NCI-H1417 treated with DMSO at 0.1 percent for 48 hours (cell line): ENCODE measurements around the gene GPBP1.
"Not testable (repeated sequence)": the region's sequence is repeated elsewhere in the genome, so short reads cannot be mapped to it uniquely, and the experiment has no call there.

Source experiments
- DNase-seq: peaks from one replicate; lab custom pipeline; 2025; lab: John Stamatoyannopoulos, UW

Gene GPBP1

GRCh38 chr5:57177479-57178156 lies 3.8 kb downstream of the GPBP1 start:
- DNase-seq = no peak

- not testable (repeated sequence) for DNase-seq
These were observed 4.4 kb downstream of the GPBP1 start for GRCh38 chr5:57178238-57178637.

- no peak for DNase-seq
These were observed 5.7 kb downstream of the GPBP1 start for GRCh38 chr5:57179262-57180200.

GRCh38 chr5:57181154-57181553 lies 7.3 kb downstream of the GPBP1 start:
- no peak for DNase-seq

GRCh38 chr5:57184322-57184721 lies 10.5 kb downstream of the GPBP1 start:
- DNase-seq = no peak

GRCh38 chr5:57185313-57185712 lies 11.5 kb downstream of the GPBP1 start:
- DNase-seq = no peak

GRCh38 chr5:57186194-57186593 lies 12.3 kb downstream of the GPBP1 start:
- no peak for DNase-seq

- DNase-seq = not testable (repeated sequence)
These were observed 14.1 kb downstream of the GPBP1 start for GRCh38 chr5:57187977-57188376.

GRCh38 chr5:57189515-57189914 lies 15.7 kb downstream of the GPBP1 start:
- no peak for DNase-seq

GRCh38 chr5:57190593-57190992 lies 16.7 kb downstream of the GPBP1 start:
- no peak for DNase-seq

GRCh38 chr5:57191163-57191562 lies 17.3 kb downstream of the GPBP1 start:
- no peak for DNase-seq

GRCh38 chr5:57191986-57192385 lies 18.1 kb downstream of the GPBP1 start:
- no peak for DNase-seq

GRCh38 chr5:57192832-57193231 lies 19.0 kb downstream of the GPBP1 start:
- not testable (repeated sequence) for DNase-seq

GRCh38 chr5:57193757-57194413 lies 20.0 kb downstream of the GPBP1 start:
- DNase-seq = no peak

- no peak for DNase-seq
These were observed 20.8 kb downstream of the GPBP1 start for GRCh38 chr5:57194653-57195052.

- no peak for DNase-seq
These were observed 21.2 kb downstream of the GPBP1 start for GRCh38 chr5:57195060-57195459.

- DNase-seq = no peak
These were observed 26.0 kb downstream of the GPBP1 start for GRCh38 chr5:57199866-57200265.

GRCh38 chr5:57202811-57203210 lies 29.0 kb downstream of the GPBP1 start:
- no peak for DNase-seq

- no peak for DNase-seq
These were observed 33.3 kb downstream of the GPBP1 start for GRCh38 chr5:57207007-57207653.

GRCh38 chr5:57207681-57208080 lies 33.8 kb downstream of the GPBP1 start:
- no peak for DNase-seq

- no peak for DNase-seq
These were observed 35.6 kb downstream of the GPBP1 start for GRCh38 chr5:57209316-57210040.

- DNase-seq = no peak
These were observed 36.8 kb downstream of the GPBP1 start for GRCh38 chr5:57210633-57211032.
